Measurements from ENCODE around the gene APOLD1. TPM values are rescaled to one million over a fixed set of nuclear protein-coding genes. Genes with fewer than 3 reads are reported as not detected.

Gene APOLD1
- total RNA-seq, 2 donors from 2014 or later = 1.8 to 3.2 TPM

DNA sequence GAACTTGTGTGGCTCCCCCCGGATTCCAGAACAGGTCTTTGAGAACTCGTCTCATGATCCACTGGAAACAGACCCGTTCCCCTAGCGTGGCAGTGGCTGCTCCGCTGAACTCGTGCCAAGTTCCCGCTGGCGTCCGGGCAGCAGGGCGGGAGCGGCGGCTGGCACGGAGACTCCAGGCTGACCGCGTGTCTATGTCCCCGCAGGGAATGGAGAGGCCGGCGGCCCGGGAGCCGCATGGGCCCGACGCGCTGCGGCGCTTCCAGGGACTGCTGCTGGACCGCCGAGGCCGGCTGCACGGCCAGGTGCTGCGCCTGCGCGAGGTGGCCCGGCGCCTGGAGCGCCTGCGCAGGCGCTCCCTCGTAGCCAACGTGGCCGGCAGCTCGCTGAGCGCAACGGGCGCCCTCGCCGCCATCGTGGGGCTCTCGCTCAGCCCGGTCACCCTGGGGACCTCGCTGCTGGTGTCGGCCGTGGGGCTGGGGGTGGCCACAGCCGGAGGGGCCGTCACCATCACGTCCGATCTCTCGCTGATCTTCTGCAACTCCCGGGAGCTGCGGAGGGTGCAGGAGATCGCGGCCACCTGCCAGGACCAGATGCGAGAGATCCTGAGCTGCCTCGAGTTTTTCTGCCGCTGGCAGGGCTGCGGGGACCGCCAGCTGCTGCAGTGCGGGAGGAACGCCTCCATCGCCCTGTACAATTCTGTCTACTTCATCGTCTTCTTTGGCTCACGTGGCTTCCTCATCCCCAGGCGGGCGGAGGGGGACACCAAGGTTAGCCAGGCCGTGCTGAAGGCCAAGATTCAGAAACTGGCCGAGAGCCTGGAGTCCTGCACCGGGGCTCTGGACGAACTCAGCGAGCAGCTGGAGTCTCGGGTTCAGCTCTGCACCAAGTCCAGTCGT, 1.5 kb downstream of the APOLD1 start:
- peak; percentile 79 for DNase-seq
- H3K27me3 ChIP-seq (ENCODE audit: control insufficient read depth, insufficient read depth, low read length, poor library complexity, severe bottlenecking) = peaks cover 12% of the 10 kb centered on the region
- H3K36me3 ChIP-seq (ENCODE audit: control insufficient read depth, insufficient read depth, low read length) = no peaks in the 10 kb centered on the region
- peaks cover 56% of the 10 kb centered on the region for H3K4me1 Mint-ChIP-seq
- H3K4me3 Mint-ChIP-seq = peak overlapping the region; percentile 54
- H3K27ac Mint-ChIP-seq = peak overlapping the region; percentile 74
- H3K27me3 Mint-ChIP-seq (ENCODE audit: insufficient read depth) = peaks cover 27% of the 10 kb centered on the region
- peaks cover 5% of the 10 kb centered on the region for H3K9me3 Mint-ChIP-seq
- 27 to 45% methylated on average over 39 to 80 of the region's 80 CpGs for WGBS, 2 experiments (ENCODE audit: insufficient coverage in 1 of 2, insufficient read length in 1 of 2)
- no peaks in the 10 kb centered on the region for H3K36me3 Mint-ChIP-seq (ENCODE audit: low read depth)
- peak; percentile 56 for TF ChIP-seq CTCF (conservative IDR thresholded peaks at IDR 0.05)
- H3K27ac ChIP-seq (ENCODE audit: low read depth, low read length) = no peak overlapping the region
- no peaks in the 10 kb centered on the region for H3K9me3 ChIP-seq (ENCODE audit: control insufficient read depth, low read length)
- peak overlapping the region; percentile 71 for H3K4me3 ChIP-seq (ENCODE audit: low read length)
- peaks cover 21% of the 10 kb centered on the region for H3K4me1 ChIP-seq (ENCODE audit: control insufficient read depth, insufficient read depth, low read length)
- H3K9ac ChIP-seq (ENCODE audit: extremely low read depth, low read length, poor library complexity, severe bottlenecking) = no peak overlapping the region

GRCh38 chr12:12788131-12788530, 2.7 kb downstream of the APOLD1 start:
- H3K4me1 ChIP-seq (ENCODE audit: control insufficient read depth, insufficient read depth, low read length) = peaks cover 26% of the 10 kb centered on the region
- peaks cover 27% of the 10 kb centered on the region for H3K27me3 Mint-ChIP-seq (ENCODE audit: insufficient read depth)
- no peaks in the 10 kb centered on the region for H3K36me3 Mint-ChIP-seq (ENCODE audit: low read depth)
- H3K4me3 ChIP-seq (ENCODE audit: low read length) = no peak overlapping the region
- no peak overlapping the region for H3K27ac Mint-ChIP-seq
- H3K9me3 ChIP-seq (ENCODE audit: control insufficient read depth, low read length) = no peaks in the 10 kb centered on the region
- no peak overlapping the region for H3K9ac ChIP-seq (ENCODE audit: extremely low read depth, low read length, poor library complexity, severe bottlenecking)
- H3K4me1 Mint-ChIP-seq = peaks cover 62% of the 10 kb centered on the region
- no peak for DNase-seq
- H3K27me3 ChIP-seq (ENCODE audit: control insufficient read depth, insufficient read depth, low read length, poor library complexity, severe bottlenecking) = peaks cover 12% of the 10 kb centered on the region
- 91 to 94% methylated on average over 6 of the region's 6 CpGs for WGBS, 2 experiments (ENCODE audit: insufficient coverage in 1 of 2, insufficient read length in 1 of 2)
- H3K9me3 Mint-ChIP-seq = no peaks in the 10 kb centered on the region
- H3K4me3 Mint-ChIP-seq = peak overlapping the region; percentile 54
- TF ChIP-seq CTCF (conservative IDR thresholded peaks at IDR 0.05) = no peak
- H3K27ac ChIP-seq (ENCODE audit: low read depth, low read length) = no peak overlapping the region
- no peaks in the 10 kb centered on the region for H3K36me3 ChIP-seq (ENCODE audit: control insufficient read depth, insufficient read depth, low read length)

DNA sequence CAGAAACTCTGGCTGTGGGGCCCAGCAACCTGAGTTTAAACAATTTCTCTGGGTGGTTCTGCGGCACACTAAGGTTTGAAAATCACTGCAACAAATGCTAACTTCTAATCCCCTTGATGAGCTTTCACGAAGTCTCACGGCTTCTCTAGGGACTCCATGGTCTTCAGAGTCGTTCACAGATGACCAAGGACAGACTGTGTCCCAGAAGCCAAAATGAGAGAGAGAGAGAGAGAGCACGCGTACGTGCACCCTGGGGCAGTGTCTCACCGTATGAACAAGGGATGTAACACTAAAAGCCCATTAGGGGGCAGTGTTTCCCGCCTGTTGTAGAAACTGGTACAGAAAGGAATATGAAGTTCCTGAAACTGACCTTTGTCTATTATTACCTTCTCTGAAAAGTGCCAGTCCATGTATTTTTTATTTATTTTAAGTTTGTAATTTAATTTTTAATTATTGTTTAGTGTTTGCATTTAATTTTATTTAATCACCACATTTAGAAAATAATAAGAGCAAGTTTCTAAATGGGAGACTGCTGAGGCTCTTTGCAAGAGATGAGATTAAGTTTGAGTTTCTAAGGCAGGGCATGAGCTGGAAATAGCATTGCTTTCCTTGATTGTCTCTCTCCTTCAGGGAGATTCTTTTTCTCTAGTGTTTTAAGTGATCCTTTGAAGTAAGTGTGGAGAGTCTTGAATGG, 3.4 kb downstream of the APOLD1 start:
- Mint-ChIP-seq H3K27me3 (ENCODE audit: insufficient read depth) (peaks cover 27% of the 10 kb centered on the region), H3K4me1 (peaks cover 62% of the 10 kb centered on the region), H3K4me3 (no peak overlapping the region), H3K36me3 (ENCODE audit: low read depth) (no peaks in the 10 kb centered on the region), H3K27ac (peak overlapping the region; percentile 57), H3K9me3 (no peaks in the 10 kb centered on the region)
- no peaks in the 10 kb centered on the region for H3K9me3 ChIP-seq (ENCODE audit: control insufficient read depth, low read length)
- H3K36me3 ChIP-seq (ENCODE audit: control insufficient read depth, insufficient read depth, low read length) = no peaks in the 10 kb centered on the region
- H3K4me1 ChIP-seq (ENCODE audit: control insufficient read depth, insufficient read depth, low read length) = peaks cover 26% of the 10 kb centered on the region
- H3K4me3 ChIP-seq (ENCODE audit: low read length) = no peak overlapping the region
- TF ChIP-seq CTCF (conservative IDR thresholded peaks at IDR 0.05) = peak; percentile 100
- H3K9ac ChIP-seq (ENCODE audit: extremely low read depth, low read length, poor library complexity, severe bottlenecking) = no peak overlapping the region
- peak; percentile 87 for DNase-seq
- no peak overlapping the region for H3K27ac ChIP-seq (ENCODE audit: low read depth, low read length)
- 27 to 55% methylated on average over 4 to 9 of the region's 9 CpGs for WGBS, 2 experiments (ENCODE audit: insufficient coverage in 1 of 2, insufficient read length in 1 of 2)
- H3K27me3 ChIP-seq (ENCODE audit: control insufficient read depth, insufficient read depth, low read length, poor library complexity, severe bottlenecking) = peaks cover 12% of the 10 kb centered on the region
